GM12864 (cell line): ENCODE measurements around the gene PSEN1.
A peak's percentile ranks its signal among the peaks of the same experiment; 100 is the strongest.

Source experiments
- DNase-seq: peaks from one replicate; pipeline ENCODE4 v3.0.0-alpha.2; 2011; ENCODE audit warnings: low read depth
- H3K4me3 ChIP-seq: 2 replicates; pipeline ENCODE4 v1.5.1; 2011; ENCODE audit warnings: mild to moderate bottlenecking, low read depth, low read length, control low read depth
- TF ChIP-seq, protein P1 (sequence below): IDR thresholded peaks from 2 replicates; pipeline ENCODE4 v1.5.1; 2011; ENCODE audit warnings: low read depth, mild to moderate bottlenecking, moderate library complexity, low read length, control low read depth, inconsistent platforms; ENCODE audit errors: missing control alignments

PSEN1 gene

DNA sequence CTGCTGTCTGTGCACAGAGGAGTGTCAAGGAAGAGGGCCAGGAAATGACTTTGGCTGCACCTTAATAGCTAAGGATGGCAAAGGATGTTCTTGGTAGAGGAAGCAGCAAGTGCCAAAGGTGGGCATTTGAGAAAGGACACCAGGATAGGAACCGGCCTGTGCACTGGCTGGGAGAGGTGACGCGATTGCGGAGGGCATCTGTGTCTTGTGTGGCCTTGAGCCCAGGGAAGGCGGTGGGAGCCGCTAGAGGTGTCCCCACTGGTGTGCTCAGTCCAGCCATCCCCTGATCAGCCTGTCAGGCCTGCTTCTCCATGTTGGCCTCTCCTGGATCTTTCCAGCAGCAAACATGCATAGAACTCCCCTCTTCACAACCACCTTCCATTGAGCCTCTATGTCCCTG lies 131.2 kb downstream of the PSEN1 start:
- DNase-seq: no peak

DNA sequence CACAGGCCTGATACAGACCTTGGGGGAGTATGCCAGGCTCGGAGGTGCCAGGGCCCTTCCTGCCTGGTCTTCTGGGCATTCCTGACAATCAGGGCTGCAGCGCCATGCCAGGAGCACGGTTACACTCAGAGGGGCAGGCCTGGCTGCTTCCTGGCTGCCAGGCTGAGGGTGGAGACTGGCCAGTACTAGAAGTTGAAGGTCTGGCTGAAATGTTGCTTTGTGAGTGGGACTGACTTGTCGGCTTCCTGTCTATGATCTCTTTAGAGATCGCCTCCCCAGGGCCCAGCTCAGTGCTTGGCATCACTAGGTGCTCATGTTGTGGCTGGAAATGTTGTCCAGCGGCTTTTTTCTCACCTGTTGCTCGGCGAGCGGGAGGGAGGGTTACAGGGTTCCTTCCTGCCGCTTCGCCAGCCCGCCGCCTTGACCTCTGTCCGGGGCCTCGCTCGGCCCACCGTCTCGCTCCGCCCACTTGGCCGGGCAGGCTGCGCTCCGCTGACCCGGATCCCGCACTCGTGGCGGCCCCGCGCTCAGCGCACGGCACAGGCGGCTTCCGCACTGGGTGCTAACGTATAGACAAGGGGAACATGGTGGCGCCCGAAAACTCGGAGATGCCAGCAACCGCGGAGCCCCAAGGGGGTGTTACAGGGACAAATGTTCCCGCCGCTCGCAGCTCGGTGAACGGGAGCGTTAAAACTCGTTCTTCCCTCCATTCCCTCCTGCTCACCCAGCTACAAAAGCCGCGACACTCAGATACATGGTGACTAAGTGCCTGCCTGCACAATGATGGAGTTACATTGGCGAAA lies 133.6 kb downstream of the PSEN1 start:
- DNase-seq: no peak
- TF ChIP-seq, protein P1, sequence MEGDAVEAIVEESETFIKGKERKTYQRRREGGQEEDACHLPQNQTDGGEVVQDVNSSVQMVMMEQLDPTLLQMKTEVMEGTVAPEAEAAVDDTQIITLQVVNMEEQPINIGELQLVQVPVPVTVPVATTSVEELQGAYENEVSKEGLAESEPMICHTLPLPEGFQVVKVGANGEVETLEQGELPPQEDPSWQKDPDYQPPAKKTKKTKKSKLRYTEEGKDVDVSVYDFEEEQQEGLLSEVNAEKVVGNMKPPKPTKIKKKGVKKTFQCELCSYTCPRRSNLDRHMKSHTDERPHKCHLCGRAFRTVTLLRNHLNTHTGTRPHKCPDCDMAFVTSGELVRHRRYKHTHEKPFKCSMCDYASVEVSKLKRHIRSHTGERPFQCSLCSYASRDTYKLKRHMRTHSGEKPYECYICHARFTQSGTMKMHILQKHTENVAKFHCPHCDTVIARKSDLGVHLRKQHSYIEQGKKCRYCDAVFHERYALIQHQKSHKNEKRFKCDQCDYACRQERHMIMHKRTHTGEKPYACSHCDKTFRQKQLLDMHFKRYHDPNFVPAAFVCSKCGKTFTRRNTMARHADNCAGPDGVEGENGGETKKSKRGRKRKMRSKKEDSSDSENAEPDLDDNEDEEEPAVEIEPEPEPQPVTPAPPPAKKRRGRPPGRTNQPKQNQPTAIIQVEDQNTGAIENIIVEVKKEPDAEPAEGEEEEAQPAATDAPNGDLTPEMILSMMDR: no peak
- H3K4me3 ChIP-seq: peak overlapping the region; percentile 36

More for the DNA sequence above, 131.2 kb downstream of the PSEN1 start:
- TF ChIP-seq, protein P1: no peak
- H3K4me3 ChIP-seq: no peak overlapping the region

- no peak overlapping the region for H3K4me3 ChIP-seq
- DNase-seq: no peak
- TF ChIP-seq, protein P1: no peak
Measured at GRCh38 chr14:73272393-73272792, 136.1 kb downstream of the PSEN1 start.
